Activated naive CD8-positive, alpha-beta T cell treated with anti-CD3 and anti-CD28 coated beads, Interleukin-2, amount 50 U/mL, for 16 hours (primary cell): Measurements from ENCODE around the gene VEGFB.
"Not testable (repeated sequence)": the region's sequence is repeated elsewhere in the genome, so short reads cannot be mapped to it uniquely, and the experiment has no call there.

Experiments used
- DNase-seq: peaks from one replicate; pipeline ENCODE4 v3.0.0-alpha.2; 2020; ENCODE audit warnings: low read depth, low spot score

VEGFB gene

GRCh38 chr11:64230985-64231365 is 3.4 kb upstream of the VEGFB start:
- no peak for DNase-seq

GRCh38 chr11:64231546-64231945 is 2.8 kb upstream of the VEGFB start:
- no peak for DNase-seq

DNA sequence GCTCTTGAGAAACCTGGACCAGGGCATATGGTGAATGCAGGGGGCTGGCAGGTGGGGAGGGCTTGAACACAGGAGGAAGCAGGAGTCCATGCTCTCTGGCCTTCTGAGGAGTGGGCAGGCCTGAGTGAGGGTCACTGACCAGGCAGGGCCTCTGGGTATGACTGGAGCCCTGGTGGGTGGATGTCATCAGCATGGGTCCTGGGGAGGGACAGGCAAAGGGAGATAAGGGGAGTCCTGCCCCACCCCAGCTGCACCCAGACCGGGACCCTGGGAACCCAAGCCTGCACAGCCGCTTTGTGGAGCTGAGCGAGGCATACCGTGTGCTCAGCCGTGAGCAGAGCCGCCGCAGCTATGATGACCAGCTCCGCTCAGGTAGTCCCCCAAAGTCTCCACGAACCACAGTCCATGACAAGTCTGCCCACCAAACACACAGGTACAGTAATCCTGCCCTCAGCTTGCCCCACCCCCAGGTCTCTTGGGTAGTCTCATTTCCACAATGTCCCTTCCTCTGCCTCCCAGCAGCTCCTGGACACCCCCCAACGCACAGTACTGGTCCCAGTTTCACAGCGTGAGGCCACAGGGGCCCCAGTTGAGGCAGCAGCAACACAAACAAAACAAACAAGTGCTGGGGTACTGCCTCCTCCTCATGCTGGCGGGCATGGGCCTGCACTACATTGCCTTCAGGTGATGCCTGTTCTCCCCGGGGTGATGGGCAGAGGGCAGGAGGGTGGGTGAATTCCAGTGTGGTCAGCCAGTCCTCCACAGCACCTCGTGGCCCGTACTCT is 2.0 kb upstream of the VEGFB start:
- no peak for DNase-seq

DNA sequence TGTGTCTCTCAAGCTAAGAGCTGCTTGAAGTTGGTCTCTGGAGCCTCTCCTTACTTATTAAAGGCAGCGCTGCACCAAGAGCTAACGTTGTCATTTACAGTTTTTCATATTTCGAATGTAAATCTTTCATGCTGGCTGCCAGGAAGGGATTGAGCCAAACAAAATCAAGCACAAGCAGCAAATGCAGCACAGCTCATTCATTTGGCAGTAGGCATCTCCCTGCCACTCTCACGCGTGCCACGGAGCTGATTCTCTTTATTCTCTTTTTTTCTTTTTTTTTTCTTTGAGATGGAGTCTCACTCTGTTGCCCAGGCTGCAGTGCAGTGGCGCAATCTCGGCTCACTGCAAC is 1.4 kb upstream of the VEGFB start:
- DNase-seq: no peak

GRCh38 chr11:64234647-64235379 is 429 bp downstream of the VEGFB start:
- DNase-seq: no peak

GRCh38 chr11:64235437-64236161 is 1.2 kb downstream of the VEGFB start:
- DNase-seq: no peak

- no peak for DNase-seq
Observed at GRCh38 chr11:64237484-64237951, 3.1 kb downstream of the VEGFB start.

- DNase-seq: no peak
Observed at GRCh38 chr11:64238076-64238475, 3.7 kb downstream of the VEGFB start.

- no peak for DNase-seq
Observed at GRCh38 chr11:64238999-64239398, 4.6 kb downstream of the VEGFB start.

DNA sequence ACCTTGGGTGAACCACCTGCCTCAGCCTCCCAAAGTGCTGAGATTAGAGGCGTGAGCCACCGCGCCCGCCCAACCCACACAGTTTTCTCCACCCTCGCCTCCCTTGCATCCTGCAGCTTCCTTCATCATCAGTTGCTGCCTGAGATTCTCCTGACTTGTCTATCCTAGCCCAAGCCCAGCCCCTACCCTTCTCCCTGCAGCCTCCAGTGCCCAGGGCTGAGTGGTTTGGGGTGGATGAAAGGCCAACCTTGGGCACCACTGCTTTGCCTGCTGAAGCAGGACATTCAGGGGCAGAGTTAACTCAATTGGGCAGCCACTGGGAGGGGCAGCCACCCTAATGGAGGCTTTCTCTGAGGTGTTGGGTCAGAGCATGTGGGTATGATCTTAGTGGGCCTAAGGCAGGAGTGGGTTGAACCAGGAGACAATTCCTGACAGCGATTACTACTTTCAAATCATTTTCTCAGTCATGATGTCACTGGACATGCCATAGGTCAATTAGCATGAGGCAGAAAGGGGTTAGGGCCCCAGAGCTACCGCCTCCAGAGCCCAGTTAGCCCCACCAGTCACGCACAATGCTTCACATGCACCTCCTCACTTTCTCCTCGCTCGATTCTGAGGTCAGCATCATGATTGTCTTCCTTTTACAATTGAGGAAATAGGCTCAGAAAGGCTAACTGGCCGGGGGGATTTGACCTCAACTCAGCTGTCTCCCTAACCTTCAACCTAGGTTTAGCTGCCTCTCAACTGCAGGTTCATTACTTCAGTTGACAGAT is 5.5 kb downstream of the VEGFB start:
- no peak for DNase-seq

DNA sequence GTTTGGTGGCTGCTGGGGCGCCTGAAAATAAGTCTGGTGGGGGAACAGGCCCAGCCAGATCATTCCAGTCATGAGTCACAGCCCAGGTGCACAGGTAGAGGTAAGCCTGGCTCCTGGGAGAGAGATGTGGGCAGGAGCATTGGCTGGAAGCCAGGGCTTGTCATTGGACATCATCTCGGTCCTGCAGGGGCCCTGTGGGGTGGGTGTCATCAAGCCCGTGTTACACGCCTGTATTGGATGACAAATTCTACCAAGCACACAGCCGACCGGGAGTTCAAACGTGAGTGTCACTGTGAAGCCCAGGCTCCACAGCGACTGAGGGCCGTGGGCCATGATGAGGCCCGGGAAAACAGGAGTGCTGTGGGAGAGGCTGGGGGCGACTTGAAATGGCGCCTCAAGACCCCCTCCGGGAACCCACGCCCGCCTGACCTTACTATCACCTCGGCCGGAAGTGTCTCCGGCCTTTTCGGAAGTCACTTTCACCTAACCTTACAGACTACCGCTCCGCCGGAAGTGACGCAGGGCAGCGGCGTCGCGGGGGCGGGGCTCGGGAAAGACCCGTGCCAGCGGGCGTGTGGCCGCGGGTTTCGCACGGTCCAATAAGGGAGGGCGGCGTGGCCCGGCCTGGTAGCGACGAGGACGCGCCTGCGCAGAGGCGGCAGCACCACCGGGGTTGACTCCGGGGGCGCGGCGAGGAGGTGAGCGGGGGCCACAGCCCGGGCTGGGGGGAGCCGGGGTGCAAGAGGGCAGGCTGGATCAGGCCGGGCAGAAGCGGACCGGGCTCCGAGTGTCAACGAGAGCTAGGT is 6.3 kb downstream of the VEGFB start, which contains the start of gene FKBP2:
FKBP2 (plus strand) TSS at position 661 of the 806 bp plus-strand sequence. CDS start 1,293 bp downstream, outside the sequence.
- peak; percentile 95 for DNase-seq

DNA sequence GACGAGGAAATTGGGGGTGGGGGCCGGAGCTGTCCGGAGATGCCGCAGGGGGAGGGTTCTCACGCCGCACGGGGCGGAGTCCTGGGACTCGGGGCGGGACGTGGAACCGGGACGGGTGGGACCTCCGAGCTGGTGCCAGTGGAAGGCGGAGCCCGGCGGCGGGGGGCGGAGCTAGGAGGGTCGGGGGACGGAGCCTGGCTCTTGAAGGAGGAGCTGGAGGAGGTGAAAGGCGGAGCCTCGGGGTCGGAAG is 6.8 kb downstream of the VEGFB start:
- DNase-seq: peak; percentile 99

GRCh38 chr11:64241491-64242374 is 7.3 kb downstream of the VEGFB start:
- DNase-seq: no peak

DNA sequence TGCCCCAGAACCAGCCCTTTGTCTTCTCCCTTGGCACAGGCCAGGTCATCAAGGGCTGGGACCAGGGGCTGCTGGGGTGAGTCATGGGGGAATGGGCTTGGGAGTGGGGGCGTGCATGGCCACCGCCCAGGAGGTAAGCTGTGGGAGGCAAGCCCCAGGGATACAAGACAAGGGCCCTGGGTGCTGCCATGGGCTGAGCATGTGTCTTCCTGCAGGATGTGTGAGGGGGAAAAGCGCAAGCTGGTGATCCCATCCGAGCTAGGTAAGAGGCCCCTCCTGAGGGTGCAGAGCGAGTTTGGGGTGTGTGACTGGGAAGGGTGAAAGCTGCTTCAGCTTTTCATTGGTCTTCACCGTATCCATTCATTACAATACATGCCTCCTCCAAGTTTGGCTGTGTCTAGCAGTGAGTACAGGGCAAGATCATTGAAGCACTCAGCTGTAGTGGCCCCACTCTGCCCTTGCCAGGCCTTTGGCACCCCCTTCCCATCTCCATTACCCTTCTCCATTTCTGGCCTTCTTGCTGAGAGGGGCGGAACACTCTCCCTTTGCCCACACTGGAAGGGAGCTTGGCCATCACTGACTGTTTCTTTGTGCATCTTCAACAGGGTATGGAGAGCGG is 9.0 kb downstream of the VEGFB start:
- DNase-seq: no peak

DNA sequence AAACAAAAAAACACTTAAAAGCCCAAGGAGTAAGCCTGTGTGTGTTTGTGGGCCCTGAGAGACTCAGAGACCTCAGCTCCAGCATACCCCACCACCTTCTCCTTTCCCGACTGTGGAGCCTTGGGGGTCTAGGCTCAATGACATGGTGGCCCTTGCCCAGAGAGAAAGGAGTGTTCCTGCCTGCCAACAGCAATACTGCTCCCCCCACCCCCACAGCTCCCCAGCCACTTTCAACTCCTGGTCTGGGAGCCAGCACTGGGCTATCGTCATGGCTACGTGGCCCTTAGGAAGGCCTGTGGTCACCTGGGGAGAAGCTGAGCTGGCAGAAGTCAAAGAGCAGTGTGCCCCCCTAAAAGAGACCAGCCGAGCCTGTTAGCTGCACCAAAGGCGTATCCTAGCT is 9.7 kb downstream of the VEGFB start:
- no peak for DNase-seq

GRCh38 chr11:64244966-64245365 is 10.6 kb downstream of the VEGFB start:
- no peak for DNase-seq

- DNase-seq: no peak
Observed at GRCh38 chr11:64245401-64245796, 11.0 kb downstream of the VEGFB start.

DNA sequence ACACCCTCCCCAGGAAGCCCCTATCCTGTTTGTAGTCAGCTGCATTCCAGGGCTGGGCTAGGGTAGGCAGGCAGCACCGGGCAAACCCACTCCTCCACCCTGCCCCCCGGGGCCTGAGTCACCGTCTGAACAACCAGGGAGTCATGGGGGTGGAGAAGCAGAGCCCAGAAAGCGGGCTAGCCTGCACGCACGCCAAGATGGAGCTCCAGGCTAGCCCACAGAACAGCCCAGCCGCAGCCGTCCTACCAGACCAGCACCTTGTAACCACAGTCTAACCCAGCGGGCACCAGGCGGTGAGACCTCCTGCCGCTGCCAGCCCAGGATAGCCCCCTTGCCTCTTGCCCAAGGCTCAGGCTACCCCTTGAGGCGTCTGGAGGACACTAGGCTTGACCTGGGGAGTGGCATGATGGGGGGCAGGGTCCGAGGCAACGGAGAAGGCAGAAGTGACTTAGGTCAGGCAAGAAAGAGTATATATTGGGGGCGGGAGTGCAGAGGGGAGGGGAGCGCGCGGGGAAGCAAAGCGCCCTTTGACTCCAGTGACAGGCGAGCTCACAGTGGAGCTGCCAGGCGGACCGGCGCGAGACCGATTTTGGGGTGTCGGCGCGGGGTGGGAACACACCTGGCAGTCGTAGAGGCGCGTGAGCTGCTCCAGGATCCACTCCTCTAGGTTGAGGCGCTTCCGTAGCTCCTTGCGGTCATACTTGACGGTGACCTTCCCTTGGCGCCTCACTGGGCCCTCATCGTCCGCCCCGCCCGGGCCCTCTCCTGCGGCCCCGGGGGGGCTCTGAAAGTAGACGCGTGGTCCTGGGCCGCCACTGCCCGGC is 11.6 kb downstream of the VEGFB start:
- peak; percentile 67 for DNase-seq

GRCh38 chr11:64246621-64246870 is 12.2 kb downstream of the VEGFB start:
- not testable (repeated sequence) for DNase-seq
